Coronary artery (tissue), 2 donors: ENCODE measurements around the gene CLDN19.

Experiments used
- DNase-seq: peaks from one replicate; pipeline ENCODE4 v3.0.0-alpha.2; 2017; ENCODE audit warnings: low spot score
- H3K27ac ChIP-seq, 2 donors: fragments of 200-600 bp; sonication (generic); one replicate each; pipeline ENCODE4 v1.5.1; 2016 to 2019
- H3K4me3 ChIP-seq: fragments of 200-600 bp; sonication (generic); 2 replicates; pipeline ENCODE4 v1.5.1; 2016; ENCODE audit warnings: mild to moderate bottlenecking, moderate library complexity
- TF ChIP-seq, protein P1 (sequence below): fragments of 200-600 bp; sonication (generic); IDR thresholded peaks from one replicate; pipeline ENCODE4 v1.5.1; 2019; ENCODE audit warnings: antibody characterized with exemption

Gene CLDN19

DNA sequence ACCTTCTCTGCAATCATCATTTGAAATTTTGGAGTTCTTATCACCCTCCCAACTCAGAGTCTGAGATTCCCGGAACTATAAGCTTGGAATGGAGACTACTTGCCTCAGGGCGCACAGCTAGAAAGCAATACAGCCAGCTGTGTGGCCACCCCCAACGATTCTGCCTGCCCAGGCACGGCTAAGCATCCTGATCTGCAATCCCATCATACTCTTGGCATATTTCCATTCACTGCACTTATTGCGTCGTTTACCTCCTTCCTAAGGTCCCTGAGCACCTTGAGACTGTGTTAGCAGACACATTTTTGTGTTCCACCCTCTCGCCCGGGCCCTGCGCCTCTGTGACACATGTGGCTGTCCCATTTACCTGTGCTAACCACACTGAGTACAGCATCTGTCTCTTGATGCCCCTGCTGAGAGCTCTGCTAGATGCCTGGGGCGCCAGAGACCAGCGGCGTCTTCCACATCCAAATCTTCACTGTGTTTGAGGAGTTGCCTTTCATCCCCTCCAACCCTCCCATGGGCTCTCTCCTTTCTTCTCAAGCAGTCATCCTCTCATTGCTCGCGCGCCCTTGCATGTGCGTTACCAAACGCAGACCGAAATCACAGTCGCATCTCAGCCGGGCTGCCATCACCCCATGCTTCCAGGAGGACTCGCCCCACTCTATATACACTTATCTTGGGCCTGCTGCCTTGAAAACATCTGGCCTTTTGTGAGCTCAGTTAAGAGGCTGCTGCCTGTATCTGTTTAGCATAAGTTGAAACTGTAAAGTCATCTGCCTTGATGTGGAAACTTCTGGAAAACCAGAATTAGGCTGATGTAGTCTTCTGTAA is 3.5 kb upstream of the CLDN19 start:
- H3K27ac ChIP-seq: no peak overlapping the region
- no peak for DNase-seq

DNA sequence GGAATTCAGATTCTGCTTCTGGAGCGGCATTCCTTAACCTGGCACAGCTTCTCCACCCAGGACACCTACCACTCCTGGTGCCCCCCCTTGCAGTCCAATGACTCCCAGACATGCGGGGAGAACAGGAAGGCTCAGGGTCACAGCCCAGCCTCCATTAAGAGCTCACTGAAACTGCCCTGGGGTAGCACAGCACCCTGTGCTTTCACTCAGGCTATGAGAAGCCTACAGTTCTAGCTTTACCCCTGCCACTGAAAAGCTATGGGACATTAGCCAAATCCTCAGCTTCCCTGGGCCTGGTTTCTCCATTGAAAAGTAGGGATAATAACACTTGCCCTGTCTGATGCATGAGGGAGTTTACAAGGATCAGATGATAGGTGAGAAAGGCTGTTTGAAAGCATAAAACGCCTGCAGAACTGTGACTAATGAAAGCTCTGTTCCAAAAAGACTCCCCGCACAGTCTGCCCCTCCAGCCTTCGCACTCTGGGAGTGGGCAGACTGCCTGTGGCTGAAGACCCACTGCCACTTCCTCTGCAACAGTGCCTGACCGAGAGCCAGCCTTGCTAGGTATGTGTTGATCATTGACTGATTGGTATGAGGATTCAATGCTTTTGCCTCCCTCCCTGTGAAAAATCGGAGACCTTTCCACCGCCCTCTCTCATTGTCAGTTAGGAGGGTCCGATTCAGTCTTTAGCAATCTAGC is 2.7 kb upstream of the CLDN19 start:
- H3K27ac ChIP-seq: no peak overlapping the region
- no peak overlapping the region for H3K4me3 ChIP-seq
- TF ChIP-seq, protein P1, sequence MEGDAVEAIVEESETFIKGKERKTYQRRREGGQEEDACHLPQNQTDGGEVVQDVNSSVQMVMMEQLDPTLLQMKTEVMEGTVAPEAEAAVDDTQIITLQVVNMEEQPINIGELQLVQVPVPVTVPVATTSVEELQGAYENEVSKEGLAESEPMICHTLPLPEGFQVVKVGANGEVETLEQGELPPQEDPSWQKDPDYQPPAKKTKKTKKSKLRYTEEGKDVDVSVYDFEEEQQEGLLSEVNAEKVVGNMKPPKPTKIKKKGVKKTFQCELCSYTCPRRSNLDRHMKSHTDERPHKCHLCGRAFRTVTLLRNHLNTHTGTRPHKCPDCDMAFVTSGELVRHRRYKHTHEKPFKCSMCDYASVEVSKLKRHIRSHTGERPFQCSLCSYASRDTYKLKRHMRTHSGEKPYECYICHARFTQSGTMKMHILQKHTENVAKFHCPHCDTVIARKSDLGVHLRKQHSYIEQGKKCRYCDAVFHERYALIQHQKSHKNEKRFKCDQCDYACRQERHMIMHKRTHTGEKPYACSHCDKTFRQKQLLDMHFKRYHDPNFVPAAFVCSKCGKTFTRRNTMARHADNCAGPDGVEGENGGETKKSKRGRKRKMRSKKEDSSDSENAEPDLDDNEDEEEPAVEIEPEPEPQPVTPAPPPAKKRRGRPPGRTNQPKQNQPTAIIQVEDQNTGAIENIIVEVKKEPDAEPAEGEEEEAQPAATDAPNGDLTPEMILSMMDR: no peak
- no peak for DNase-seq

More for the DNA sequence above, 3.5 kb upstream of the CLDN19 start:
- TF ChIP-seq, protein P1: no peak
- H3K4me3 ChIP-seq: no peak overlapping the region

DNA sequence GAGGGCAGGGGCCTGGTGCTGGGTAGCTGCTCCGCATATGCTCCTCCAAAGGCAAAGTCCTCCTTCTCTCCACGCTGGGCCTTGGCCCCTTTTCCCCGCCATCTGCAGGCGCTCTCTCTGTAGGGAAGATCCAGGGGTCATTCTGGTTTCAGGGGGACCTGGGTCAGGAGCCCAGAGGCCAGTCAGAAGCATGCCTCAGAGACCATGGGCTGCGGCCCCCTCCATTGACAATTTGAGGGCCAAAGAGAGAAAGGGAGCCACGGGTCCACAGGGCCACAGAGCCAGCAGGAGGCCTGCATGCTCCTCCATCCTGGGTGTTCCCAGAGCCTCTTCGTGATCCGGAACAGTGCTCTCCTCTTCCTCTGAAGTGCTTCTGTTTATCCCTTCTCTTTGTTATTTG is 2.1 kb upstream of the CLDN19 start:
- DNase-seq: no peak
- Histone ChIP-seq H3K27ac (no peak overlapping the region), H3K4me3 (no peak overlapping the region)
- TF ChIP-seq, protein P1: no peak

DNA sequence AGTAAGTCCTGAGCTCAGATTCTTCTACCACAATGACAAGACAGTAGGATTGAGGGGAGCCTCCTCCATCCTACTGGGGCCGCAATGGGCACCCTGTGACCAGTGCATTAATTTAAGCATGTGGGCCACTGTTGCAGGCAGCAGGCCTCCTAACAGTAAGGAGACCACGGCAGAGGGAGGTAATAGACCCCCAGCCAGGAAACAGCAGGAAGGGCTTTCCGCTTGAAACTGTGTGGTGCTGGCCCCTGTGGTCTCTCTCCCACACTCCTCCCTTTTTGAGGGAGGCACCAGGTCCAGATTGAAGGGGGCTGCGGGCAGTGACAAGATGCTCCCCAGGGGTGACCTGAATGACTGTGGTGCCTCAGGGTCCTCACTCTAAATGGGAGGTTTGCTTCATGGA is 1.7 kb upstream of the CLDN19 start:
- H3K27ac ChIP-seq: no peak overlapping the region
- TF ChIP-seq, protein P1: no peak
- DNase-seq: no peak
- H3K4me3 ChIP-seq: no peak overlapping the region

DNA sequence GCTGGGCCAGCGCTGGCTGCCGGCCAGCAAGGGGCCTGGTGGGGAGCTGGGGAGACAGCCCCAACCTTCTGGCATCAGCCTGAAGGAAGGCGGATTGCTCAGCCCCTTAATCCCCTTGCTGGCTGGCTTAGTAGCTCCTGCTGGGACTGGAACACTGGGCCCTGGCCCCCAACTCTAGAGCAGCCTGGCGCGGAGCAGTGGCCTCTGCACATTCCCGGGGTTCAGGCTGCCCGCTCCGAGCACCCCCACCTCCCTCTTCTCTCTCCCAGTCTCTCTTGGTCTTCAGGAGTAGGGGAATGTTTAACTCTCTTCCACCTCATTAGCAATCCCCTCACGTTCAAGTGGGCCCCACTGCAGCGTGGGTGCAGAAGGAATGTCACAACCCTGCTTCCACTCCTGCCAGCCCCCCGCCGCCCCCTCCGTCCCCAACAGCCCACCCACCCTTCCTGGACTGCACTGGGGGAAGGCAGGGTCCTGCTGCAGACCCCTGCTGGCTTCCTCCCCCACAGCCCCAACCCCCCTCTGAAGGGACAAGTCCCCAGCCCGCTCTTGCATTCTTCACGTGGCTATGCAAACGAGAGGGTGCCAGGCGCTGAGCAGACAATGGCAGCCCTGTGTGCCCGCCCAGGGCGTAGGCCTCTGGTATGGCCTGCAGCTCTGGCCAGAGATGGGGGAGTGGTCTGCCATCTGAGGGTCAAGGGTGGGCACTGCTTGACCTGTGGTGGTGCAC is 980 bp upstream of the CLDN19 start:
- Histone ChIP-seq H3K27ac (no peak overlapping the region), H3K4me3 (no peak overlapping the region)
- DNase-seq: no peak
- TF ChIP-seq, protein P1: no peak

DNA sequence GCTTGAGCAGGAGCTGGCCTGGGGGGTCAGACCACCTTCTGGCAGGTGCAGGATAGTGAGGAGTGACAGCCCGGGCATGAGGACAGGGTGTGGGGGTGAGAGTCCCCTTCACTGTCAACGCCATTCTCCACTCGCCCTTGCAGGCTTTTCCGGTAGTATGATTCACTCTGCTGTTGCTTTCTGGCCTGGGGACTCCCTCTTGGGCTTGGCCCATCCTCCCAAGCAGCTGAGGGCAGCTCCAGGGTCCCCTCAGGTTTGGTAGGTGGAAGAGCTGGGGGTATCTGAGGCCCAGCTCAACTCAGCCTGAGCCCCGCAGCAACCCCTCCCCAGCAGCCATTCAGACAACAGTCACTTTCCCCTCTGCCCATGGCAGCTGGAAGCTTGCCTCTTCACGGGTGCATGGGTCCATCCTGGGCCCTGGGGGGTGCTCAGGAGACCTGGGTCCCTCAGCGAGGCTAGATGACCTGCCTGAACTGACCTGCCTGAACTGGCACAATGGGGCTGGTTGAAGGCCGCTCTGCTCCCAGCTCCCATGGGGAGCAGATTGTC is 1.3 kb downstream of the CLDN19 start:
- DNase-seq: no peak
- TF ChIP-seq, protein P1: no peak
- Histone ChIP-seq H3K27ac (no peak overlapping the region), H3K4me3 (no peak overlapping the region)
